GM18861 (cell line): ENCODE results near the gene PEX3.
A peak's percentile ranks its signal among the peaks of the same experiment; 100 is the strongest.
"Not testable (repeated sequence)": the region's sequence is repeated elsewhere in the genome, so short reads cannot be mapped to it uniquely, and the experiment has no call there.

ENCODE experiments used
- ATAC-seq: cut with Tn5 transposase; IDR thresholded peaks from one replicate; pipeline ENCODE4 v1.9.1; 2021; ENCODE audit not compliant: unreplicated experiment

Gene PEX3

GRCh38 chr6:143505537-143505936 is 54.9 kb downstream of the PEX3 start:
- ATAC-seq: no peak

- ATAC-seq: no peak
These were observed 55.6 kb downstream of the PEX3 start for GRCh38 chr6:143506199-143506598.

GRCh38 chr6:143506620-143507019 is 56.0 kb downstream of the PEX3 start:
- no peak for ATAC-seq

GRCh38 chr6:143507358-143508145 is 56.9 kb downstream of the PEX3 start:
- ATAC-seq: peak; percentile 39

GRCh38 chr6:143510326-143510725 is 59.7 kb downstream of the PEX3 start:
- not testable (repeated sequence) for ATAC-seq

- ATAC-seq: peak; percentile 40
These were observed 60.6 kb downstream of the PEX3 start, which contains the start of gene FUCA2 for GRCh38 chr6:143510991-143511891. TSS of gene FUCA2 (minus strand) at chr6:143511720. CDS start at chr6:143511634, 86 bp downstream.

GRCh38 chr6:143513410-143513809 is 62.8 kb downstream of the PEX3 start:
- peak; percentile 35 for ATAC-seq

GRCh38 chr6:143515061-143515760 is 64.6 kb downstream of the PEX3 start:
- no peak for ATAC-seq

GRCh38 chr6:143515766-143516355 is 65.3 kb downstream of the PEX3 start:
- no peak for ATAC-seq

- no peak for ATAC-seq
These were observed 66.3 kb downstream of the PEX3 start for GRCh38 chr6:143516690-143517446.

GRCh38 chr6:143517447-143517773 is 66.8 kb downstream of the PEX3 start:
- ATAC-seq: no peak

GRCh38 chr6:143522039-143522600 is 71.5 kb downstream of the PEX3 start:
- no peak for ATAC-seq

- ATAC-seq: no peak
These were observed 74.8 kb downstream of the PEX3 start for GRCh38 chr6:143525356-143525755.

- ATAC-seq: no peak
These were observed 77.1 kb downstream of the PEX3 start for GRCh38 chr6:143527677-143528076.

GRCh38 chr6:143528164-143528811 is 77.7 kb downstream of the PEX3 start:
- ATAC-seq: peak; percentile 85

- no peak for ATAC-seq
These were observed 78.5 kb downstream of the PEX3 start for GRCh38 chr6:143529095-143529494.

GRCh38 chr6:143531720-143532499 is 81.3 kb downstream of the PEX3 start:
- no peak for ATAC-seq

GRCh38 chr6:143535189-143535614 is 84.6 kb downstream of the PEX3 start:
- ATAC-seq: no peak

GRCh38 chr6:143536461-143536865 is 85.9 kb downstream of the PEX3 start:
- ATAC-seq: peak; percentile 58
